Smooth muscle cell (in vitro differentiated cells): ENCODE data around the gene FBXO31. TPM values are rescaled to one million over a fixed set of nuclear protein-coding genes. Genes with fewer than 3 reads are reported as not detected.
A peak's percentile ranks its signal among the peaks of the same experiment; 100 is the strongest.

Experiments
- DNase-seq: peaks from one replicate; lab custom pipeline; 2025; ENCODE audit not compliant: unreplicated experiment; lab: John Stamatoyannopoulos, UW
- H2AFZ ChIP-seq: fragments of 200-600 bp; sonication (generic); 2 replicates; pipeline ENCODE4 v1.6.0; 2016; ENCODE audit warnings: antibody characterized with exemption, low read depth, mild to moderate bottlenecking
- H3F3A ChIP-seq: fragments of 200-600 bp; sonication (generic); 2 replicates; pipeline ENCODE4 v1.6.0; 2017; ENCODE audit warnings: antibody characterized with exemption, low read depth
- H3K27ac ChIP-seq: fragments of 200-600 bp; sonication (generic); 2 replicates; pipeline ENCODE4 v1.5.1; 2016; ENCODE audit warnings: low read depth, mild to moderate bottlenecking
- H3K27me3 ChIP-seq: fragments of 200-600 bp; sonication (generic); 2 replicates; pipeline ENCODE4 v1.6.1; 2016; ENCODE audit warnings: low read depth, mild to moderate bottlenecking
- H3K36me3 ChIP-seq: fragments of 200-600 bp; sonication (generic); 2 replicates; pipeline ENCODE4 v1.5.1; 2016; ENCODE audit warnings: low read depth
- H3K4me1 ChIP-seq: fragments of 200-600 bp; sonication (generic); 2 replicates; pipeline ENCODE4 v1.5.1; 2016; ENCODE audit warnings: low read depth
- H3K4me2 ChIP-seq: fragments of 200-600 bp; sonication (generic); 2 replicates; pipeline ENCODE4 v1.6.0; 2016; ENCODE audit warnings: mild to moderate bottlenecking
- H3K4me3 ChIP-seq: fragments of 200-600 bp; sonication (generic); 2 replicates; pipeline ENCODE4 v1.5.1; 2016; ENCODE audit warnings: mild to moderate bottlenecking
- H3K79me2 ChIP-seq: fragments of 200-600 bp; sonication (generic); 2 replicates; pipeline ENCODE4 v1.6.0; 2016; ENCODE audit warnings: low read depth, mild to moderate bottlenecking
- H3K9ac ChIP-seq: fragments of 200-600 bp; sonication (generic); 2 replicates; pipeline ENCODE4 v1.6.0; 2016; ENCODE audit warnings: low read depth
- H3K9me3 ChIP-seq: fragments of 200-600 bp; sonication (generic); replicated peaks from 2 replicates; pipeline ENCODE4 v1.5.1; 2016; ENCODE audit warnings: low read depth
- H4K20me1 ChIP-seq: fragments of 200-600 bp; sonication (generic); 2 replicates; pipeline ENCODE4 v1.6.0; 2016; ENCODE audit warnings: low read depth
- CTCF ChIP-seq: fragments of 200-600 bp; sonication (generic); IDR thresholded peaks from 2 replicates; pipeline ENCODE4 v1.5.1; 2017; ENCODE audit warnings: borderline replicate concordance, mild to moderate bottlenecking, antibody characterized with exemption; ENCODE audit not compliant: insufficient read depth, poor library complexity, severe bottlenecking
- WGBS: methylation state at CpG from one replicate; pipeline ENCODE4 v1.1.7; 2016; ENCODE audit warnings: low lambda C conversion rate; 5-methylcytosine and 5-hydroxymethylcytosine counted together
- polyA plus RNA-seq: library from polyadenylated mRNA; unstranded; fragments of >200 nt; fragmentation: Nextera tagmentation; extraction: Ambion mirVana; gene quantifications from 2 replicates; pipeline ENCODE4 v1.2.1, GENCODE V29; 2016
- total RNA-seq: library from RNA; depleted of rRNA; stranded (reverse); fragments of >200 nt; gene quantifications from 2 replicates; pipeline ENCODE4 v1.2.3, GENCODE V29; 2014

Gene FBXO31
- total and polyA plus RNA-seq, 2 experiments from 2014 or later = 13.9 to 25.6 TPM

GRCh38 chr16:87305505-87306391 lies 77.8 kb downstream of the FBXO31 start:
- Histone ChIP-seq H3K4me3 (no peak overlapping the region), H3K36me3 (no peaks in the 10 kb centered on the region), H3K79me2 (no peaks in the 10 kb centered on the region), H3K9me3 (no peaks in the 10 kb centered on the region), H3K4me2 (peak overlapping the region; percentile 34), H3F3A (no peaks in the 10 kb centered on the region), H3K9ac (no peak overlapping the region), H4K20me1 (no peaks in the 10 kb centered on the region), H3K27ac (no peak overlapping the region), H2AFZ (no peak overlapping the region), H3K4me1 (no peaks in the 10 kb centered on the region), H3K27me3 (no peaks in the 10 kb centered on the region)
- no peak for DNase-seq
- TF ChIP-seq CTCF = no peak
- 56% methylated on average over 30 of the region's 30 CpGs for WGBS

GRCh38 chr16:87304951-87305350 lies 78.6 kb downstream of the FBXO31 start:
- Histone ChIP-seq H3K4me3 (no peak overlapping the region), H4K20me1 (no peaks in the 10 kb centered on the region), H2AFZ (no peak overlapping the region), H3K4me1 (no peaks in the 10 kb centered on the region), H3K9ac (no peak overlapping the region), H3K79me2 (no peaks in the 10 kb centered on the region), H3K4me2 (no peak overlapping the region), H3K27ac (no peak overlapping the region), H3F3A (no peaks in the 10 kb centered on the region), H3K36me3 (no peaks in the 10 kb centered on the region), H3K27me3 (no peaks in the 10 kb centered on the region), H3K9me3 (no peaks in the 10 kb centered on the region)
- WGBS = 85% methylated on average over 10 of the region's 10 CpGs
- TF ChIP-seq CTCF = no peak
- DNase-seq = no peak

GRCh38 chr16:87303962-87304521 lies 79.5 kb downstream of the FBXO31 start:
- no peak for DNase-seq
- Histone ChIP-seq H3K4me1 (no peaks in the 10 kb centered on the region), H3K36me3 (no peaks in the 10 kb centered on the region), H3K4me3 (no peak overlapping the region), H3K9ac (no peak overlapping the region), H3F3A (no peaks in the 10 kb centered on the region), H4K20me1 (no peaks in the 10 kb centered on the region), H3K79me2 (no peaks in the 10 kb centered on the region), H3K4me2 (no peak overlapping the region), H2AFZ (no peak overlapping the region), H3K27ac (no peak overlapping the region), H3K9me3 (no peaks in the 10 kb centered on the region), H3K27me3 (no peaks in the 10 kb centered on the region)
- WGBS = 100% methylated on average over 4 of the region's 4 CpGs
- no peak for TF ChIP-seq CTCF
